Activated B cell treated with CpG ODN at 0.5 μM for 24 hours (primary cell): ENCODE measurements around the gene PLEKHA1. TPM values are rescaled to one million over a fixed set of nuclear protein-coding genes. Genes with fewer than 3 reads are reported as not detected.

Source experiments
- ATAC-seq: fragments of 200-7000 bp; cut with Tn5 transposase; one replicate; pipeline ENCODE4 v1.10.0; 2021; ENCODE audit warnings: low read depth, mild to moderate bottlenecking, moderate library complexity
- CTCF ChIA-PET: fragments of 350-600 bp; sonication (Branson Sonifier 250); formaldehyde crosslinking; loops from one replicate; lab custom pipeline; 2021; ENCODE audit warnings: antibody characterized with exemption; lab: Charles Lee
- POLR2A ChIA-PET: fragments of 350-600 bp; sonication (Branson Sonifier 250); formaldehyde crosslinking; loops from one replicate; lab custom pipeline; 2021; ENCODE audit warnings: antibody characterized with exemption; lab: Charles Lee
- DNase-seq: peaks from one replicate; pipeline ENCODE4 v3.0.0; 2022
- H3K27ac Mint-ChIP-seq: one replicate; pipeline ENCODE4 v1.8.0; 2020; ENCODE audit warnings: mixed read lengths
- H3K27me3 Mint-ChIP-seq: one replicate; pipeline ENCODE4 v1.8.0; 2021; ENCODE audit warnings: mixed read lengths
- H3K36me3 Mint-ChIP-seq: one replicate; pipeline ENCODE4 v1.8.0; 2021; ENCODE audit warnings: low read depth, mixed read lengths
- H3K4me1 Mint-ChIP-seq: one replicate; pipeline ENCODE4 v1.8.0; 2021; ENCODE audit warnings: mixed read lengths
- H3K4me3 Mint-ChIP-seq: one replicate; pipeline ENCODE4 v1.8.0; 2020; ENCODE audit warnings: mild to moderate bottlenecking, mixed read lengths
- H3K9me3 Mint-ChIP-seq: one replicate; pipeline ENCODE4 v1.8.0; 2020; ENCODE audit warnings: mixed read lengths
- CTCF ChIP-seq: fragments of 200-600 bp; IDR thresholded peaks from one replicate; pipeline ENCODE4 v1.8.0; 2022; ENCODE audit warnings: antibody characterized with exemption, mild to moderate bottlenecking
- intact Hi-C: fragments of 100-400 bp; cut with micrococcal nuclease; formaldehyde crosslinking; loops from one replicate; pipeline ENCODE4 v1.15.1; 2024
- total RNA-seq: library from RNA; stranded (reverse); gene quantifications from 2 replicates; pipeline ENCODE4 v1.2.3, GENCODE V29; 2022

The PLEKHA1 gene
- total RNA-seq, 1 donor from 2014 or later = 12.8 TPM

DNA sequence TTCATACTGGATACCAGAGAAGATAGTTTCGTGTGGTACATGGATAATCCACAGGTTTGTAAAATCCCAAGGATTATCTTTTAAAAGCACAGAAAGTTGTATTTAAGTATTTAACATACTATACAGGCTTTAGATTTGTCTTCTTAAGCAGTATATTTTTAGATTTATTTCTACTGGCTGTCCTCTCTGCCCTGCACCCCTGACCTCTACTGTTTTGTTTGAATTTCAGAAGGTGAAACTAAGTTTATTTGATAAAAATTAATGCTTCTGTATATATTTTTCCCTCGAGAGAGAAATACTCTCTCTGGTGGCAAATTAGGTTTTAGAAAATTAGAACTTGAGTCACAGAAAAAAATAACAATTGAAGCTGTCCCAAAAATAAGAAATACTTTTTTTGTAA is 18.8 kb downstream of the PLEKHA1 start:
- no peak for DNase-seq
- intact Hi-C loops = no loop called here
- no peak for ATAC-seq
- no peak overlapping the region for H3K4me3 Mint-ChIP-seq
- no peaks in the 10 kb centered on the region for H3K27me3 Mint-ChIP-seq
- ChIA-PET CTCF (no interaction called here), POLR2A (no interaction called here)
- H3K4me1 Mint-ChIP-seq = peaks cover 24% of the 10 kb centered on the region
- no peak for TF ChIP-seq CTCF
- H3K9me3 Mint-ChIP-seq = no peaks in the 10 kb centered on the region
- peaks cover 44% of the 10 kb centered on the region for H3K36me3 Mint-ChIP-seq
- no peak overlapping the region for H3K27ac Mint-ChIP-seq

DNA sequence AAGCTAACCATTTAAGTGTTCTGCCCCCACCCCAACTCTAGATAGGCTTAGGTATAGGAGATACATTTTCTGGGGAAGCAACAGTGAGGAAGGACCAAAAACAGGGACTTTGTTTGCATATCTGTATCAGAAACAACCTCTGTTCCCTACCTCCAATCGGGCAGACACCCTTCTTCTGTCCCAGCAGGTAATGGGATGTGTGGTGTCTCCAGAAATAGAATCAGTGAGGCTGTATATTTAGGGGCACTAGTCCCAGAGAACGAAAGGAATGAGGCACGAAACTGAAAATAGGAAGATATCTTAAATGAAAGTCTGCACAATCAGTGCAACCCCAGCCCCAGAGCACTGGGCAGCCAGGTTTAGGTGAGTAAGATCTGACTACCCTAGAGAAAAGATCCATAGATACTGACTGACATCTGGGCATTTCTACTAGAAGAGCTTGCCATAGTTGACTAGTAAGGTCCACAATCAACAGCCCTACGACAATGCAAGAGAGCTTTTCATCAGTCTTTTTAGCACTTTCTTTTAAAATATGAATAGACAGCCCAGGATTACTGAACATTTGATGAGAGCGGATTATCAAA is 28.1 kb downstream of the PLEKHA1 start:
- Mint-ChIP-seq H3K27ac (no peak overlapping the region), H3K36me3 (peaks cover 33% of the 10 kb centered on the region), H3K4me1 (peaks cover 12% of the 10 kb centered on the region), H3K4me3 (no peak overlapping the region), H3K9me3 (no peaks in the 10 kb centered on the region), H3K27me3 (no peaks in the 10 kb centered on the region)
- POLR2A ChIA-PET = no interaction called here
- no peak for ATAC-seq
- TF ChIP-seq CTCF = no peak
- no peak for DNase-seq
- CTCF ChIA-PET = no interaction called here
- intact Hi-C loops = no loop called here

DNA sequence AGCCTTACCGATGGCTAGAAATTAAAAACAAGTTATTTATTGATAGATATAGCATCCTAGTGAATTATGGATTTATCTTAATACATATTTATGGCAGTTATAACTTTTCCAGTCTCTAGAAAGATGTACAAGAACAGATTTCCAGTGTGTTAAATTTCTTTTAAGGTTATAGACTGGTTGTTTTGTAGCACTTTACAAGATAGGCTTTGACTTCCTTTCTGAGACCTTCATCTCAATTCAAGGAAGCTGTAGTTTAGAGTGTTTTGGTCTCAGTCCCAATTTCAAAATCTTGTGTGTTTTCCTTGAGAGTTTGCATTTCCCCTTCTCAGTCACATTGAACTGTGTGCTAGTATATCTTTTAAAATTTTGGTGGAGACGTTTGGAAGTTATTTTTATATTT is 30.1 kb downstream of the PLEKHA1 start:
- Mint-ChIP-seq H3K9me3 (no peaks in the 10 kb centered on the region), H3K27me3 (no peaks in the 10 kb centered on the region), H3K4me1 (peaks cover 18% of the 10 kb centered on the region), H3K36me3 (peaks cover 31% of the 10 kb centered on the region), H3K4me3 (no peak overlapping the region), H3K27ac (no peak overlapping the region)
- intact Hi-C loops = no loop called here
- DNase-seq (no peak), ATAC-seq (no peak)
- ChIA-PET POLR2A (interaction anchor here (0.6 kb wide), 1 partner anchor 435 kb away, joined by 4 read pairs; no protein-coding TSS in a partner anchor), CTCF (no interaction called here)
- no peak for TF ChIP-seq CTCF

DNA sequence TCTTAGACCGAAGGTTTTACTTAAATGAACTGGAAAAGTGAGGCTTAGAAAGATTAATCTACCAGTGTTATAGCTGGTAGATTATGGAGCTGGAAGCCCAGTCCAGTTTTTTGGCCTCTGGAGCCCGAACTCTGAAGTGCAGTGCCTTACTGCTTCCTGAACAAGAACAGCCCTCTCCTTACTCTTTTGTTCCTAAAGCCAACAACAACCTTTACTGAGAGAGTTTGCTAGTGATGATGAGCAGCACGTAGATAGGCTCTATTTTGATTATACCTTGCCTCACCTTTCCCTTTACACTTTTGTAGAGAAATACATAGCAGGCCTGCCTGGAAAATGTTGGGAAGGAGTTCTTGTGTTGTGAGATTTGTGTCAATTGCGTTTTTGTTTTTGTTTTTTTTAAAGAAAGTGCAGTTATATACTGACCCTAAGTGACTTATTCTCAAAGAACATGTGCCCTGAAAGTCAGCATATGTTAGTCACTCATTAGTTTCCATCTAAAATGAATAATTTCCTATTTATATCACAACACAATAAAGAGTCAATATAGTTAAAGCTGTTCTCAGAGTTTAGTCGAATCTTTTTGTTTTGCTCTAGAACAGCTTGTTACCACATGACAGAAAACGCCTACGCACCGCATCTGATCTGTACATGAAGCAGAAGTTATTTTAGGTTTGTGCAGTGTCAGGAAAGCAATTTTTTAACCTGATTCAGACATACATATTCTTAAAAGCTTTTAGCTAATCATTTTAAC is 33.0 kb downstream of the PLEKHA1 start:
- intact Hi-C loops = no loop called here
- H3K9me3 Mint-ChIP-seq = no peaks in the 10 kb centered on the region

More for the DNA sequence above, 33.0 kb downstream of the PLEKHA1 start:
- Mint-ChIP-seq H3K4me3 (no peak overlapping the region), H3K27ac (no peak overlapping the region), H3K36me3 (peaks cover 41% of the 10 kb centered on the region), H3K27me3 (no peaks in the 10 kb centered on the region), H3K4me1 (peaks cover 18% of the 10 kb centered on the region)
- TF ChIP-seq CTCF = no peak
- CTCF ChIA-PET = interaction anchor here (0.8 to 1.3 kb wide), 2 partner anchors 26 to 63 kb away, joined by 3 read pairs; no protein-coding TSS in a partner anchor
- DNase-seq (no peak), ATAC-seq (no peak)
- POLR2A ChIA-PET = no interaction called here
